Loucy (cell line): Measurements from ENCODE around the gene LGR4.

ENCODE experiments used
- CTCF ChIP-seq: fragments of 200-600 bp; sonication (generic); conservative IDR thresholded peaks from 2 replicates; pipeline ENCODE4 v1.5.1; 2014; ENCODE audit warnings: mild to moderate bottlenecking, antibody characterized with exemption, low read length
- EZH2phosphoT487 ChIP-seq: fragments of 200-600 bp; IDR thresholded peaks from 2 replicates; pipeline ENCODE4 v1.6.1; 2018; ENCODE audit warnings: antibody characterized with exemption, mild to moderate bottlenecking, moderate library complexity, borderline replicate concordance

DNA sequence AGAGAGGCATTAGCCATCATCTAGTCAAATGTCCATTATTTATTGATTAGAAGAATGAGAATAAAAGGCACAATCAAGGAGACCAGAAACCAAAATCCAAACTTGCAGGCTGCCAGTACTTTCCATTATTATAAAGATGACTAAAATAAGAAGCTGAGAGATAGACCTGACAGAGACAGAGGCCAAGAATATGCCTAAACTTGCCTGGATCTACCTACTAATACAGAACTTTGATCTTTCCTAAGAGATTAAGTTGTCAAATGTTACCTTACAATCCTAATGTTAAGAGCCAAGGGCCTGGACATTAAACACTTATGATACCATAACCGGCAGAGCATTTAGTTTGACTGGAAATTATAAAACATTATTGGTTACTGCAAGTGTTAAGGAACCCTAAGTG lies 6.2 kb downstream of the LGR4 start:
- TF ChIP-seq CTCF = no peak
- TF ChIP-seq EZH2phosphoT487 = no peak
